HG03097 (cell line): ENCODE results near the gene TAB2.

Source experiments
- ATAC-seq: cut with Tn5 transposase; IDR thresholded peaks from one replicate; pipeline ENCODE4 v1.9.1; 2021; ENCODE audit not compliant: unreplicated experiment, low FRiP score

TAB2 gene

GRCh38 chr6:149405823-149406765, 88.6 kb downstream of the TAB2 start:
- ATAC-seq: no peak

GRCh38 chr6:149409617-149410016, 92.1 kb downstream of the TAB2 start:
- no peak for ATAC-seq

GRCh38 chr6:149410557-149410956, 93.0 kb downstream of the TAB2 start:
- no peak for ATAC-seq

DNA sequence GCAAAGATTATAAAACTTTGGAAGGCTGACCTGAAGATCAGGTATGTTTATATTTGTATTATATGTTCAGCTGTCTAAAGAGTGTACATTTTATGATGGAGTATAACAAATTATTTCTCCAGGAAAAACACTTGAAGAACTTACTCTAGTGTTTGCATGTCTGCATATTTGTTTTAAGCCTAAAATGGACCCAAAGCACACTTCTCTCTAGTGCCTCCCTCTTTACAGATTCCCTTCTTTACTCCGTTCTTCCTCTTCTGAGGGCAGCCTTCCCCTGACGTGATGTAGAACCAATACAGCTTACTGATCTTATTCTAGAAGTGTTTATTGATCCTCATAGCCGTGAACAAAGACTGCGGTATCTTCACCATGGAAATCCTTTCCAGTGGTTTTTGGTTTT, 96.5 kb downstream of the TAB2 start:
- ATAC-seq: no peak

DNA sequence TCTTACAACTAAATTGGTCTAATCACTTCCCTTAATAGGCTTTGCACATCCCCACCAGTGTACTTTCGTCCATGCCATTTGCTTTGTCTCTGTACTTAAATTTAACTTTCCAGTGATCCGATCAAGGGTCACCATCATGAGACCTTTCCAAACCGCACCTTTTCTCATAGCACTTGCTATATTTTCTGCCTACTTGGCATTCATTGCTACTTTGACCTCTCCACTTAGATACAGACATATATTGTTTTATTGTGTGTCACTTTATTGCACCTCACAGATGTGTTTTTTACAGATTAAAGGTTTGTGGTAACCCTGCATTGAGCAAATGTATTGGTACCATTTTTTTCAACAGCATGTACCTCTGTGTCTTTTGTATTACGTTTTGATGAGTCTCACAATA, 97.3 kb downstream of the TAB2 start:
- ATAC-seq: no peak

GRCh38 chr6:149419696-149420404, 102.3 kb downstream of the TAB2 start:
- ATAC-seq: no peak

DNA sequence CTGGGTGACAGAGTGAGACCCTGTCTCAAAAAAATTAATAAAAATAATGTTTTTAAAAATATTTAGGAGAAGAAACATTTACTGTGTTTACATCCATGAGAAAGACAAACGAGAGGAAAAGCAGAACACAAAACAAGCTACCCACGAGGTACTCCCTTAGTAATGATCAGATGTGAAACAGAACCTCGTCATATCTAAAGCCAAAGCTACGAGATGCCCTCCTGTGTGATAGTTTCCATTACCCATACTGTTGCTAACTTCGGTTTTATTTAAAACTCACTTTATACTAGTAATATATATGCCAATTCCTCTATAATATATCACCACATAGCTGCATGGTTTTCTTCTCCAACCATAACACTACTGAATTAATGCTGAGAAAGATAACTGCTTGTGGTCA, 103.6 kb downstream of the TAB2 start:
- ATAC-seq: no peak

- ATAC-seq: no peak
Measured at GRCh38 chr6:149422581-149422980, 105.1 kb downstream of the TAB2 start.

- no peak for ATAC-seq
Measured at GRCh38 chr6:149423964-149424440, 106.5 kb downstream of the TAB2 start.

DNA sequence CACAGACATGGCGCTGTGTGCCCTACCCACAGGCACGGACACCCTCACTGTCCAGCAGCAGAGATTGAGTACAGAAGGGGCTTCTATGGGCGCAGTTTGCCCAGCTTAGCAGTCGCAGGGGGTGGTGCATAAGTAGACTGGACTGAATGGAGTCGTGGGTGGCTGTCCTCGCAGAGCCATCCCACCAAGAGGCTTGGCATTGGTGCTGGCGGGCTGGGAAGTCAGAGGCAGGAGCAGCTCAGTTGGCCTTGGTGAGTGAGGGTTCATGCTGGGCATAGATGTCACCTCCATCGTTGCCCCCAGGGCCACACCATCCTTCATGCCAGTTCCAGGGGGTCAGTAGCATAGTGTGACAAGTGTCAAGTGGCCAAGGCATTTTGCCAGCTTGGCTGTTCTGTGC, 107.7 kb downstream of the TAB2 start:
- no peak for ATAC-seq

- ATAC-seq: no peak
Measured at GRCh38 chr6:149425754-149426153, 108.2 kb downstream of the TAB2 start.

DNA sequence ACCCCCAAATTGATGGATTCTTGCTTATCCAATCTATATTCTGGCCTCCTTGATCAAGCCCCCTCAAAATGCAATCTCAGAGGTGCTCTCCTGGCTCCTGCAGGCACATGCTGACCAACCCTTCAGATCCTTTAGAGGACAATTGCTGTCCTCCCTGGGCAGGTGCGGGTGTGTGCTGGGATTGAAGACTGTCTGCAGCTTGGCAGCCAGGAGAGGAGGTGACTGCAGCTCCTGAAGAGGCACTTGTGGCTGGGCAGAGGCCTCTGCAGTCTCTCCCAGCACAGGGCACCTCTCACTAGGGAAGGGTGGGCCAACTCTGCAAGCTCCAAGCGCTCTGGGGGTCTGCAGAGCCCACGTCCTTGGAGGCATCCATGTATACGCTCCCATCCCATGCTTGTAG, 111.1 kb downstream of the TAB2 start:
- no peak for ATAC-seq

GRCh38 chr6:149429427-149430360, 112.2 kb downstream of the TAB2 start:
- ATAC-seq: no peak

DNA sequence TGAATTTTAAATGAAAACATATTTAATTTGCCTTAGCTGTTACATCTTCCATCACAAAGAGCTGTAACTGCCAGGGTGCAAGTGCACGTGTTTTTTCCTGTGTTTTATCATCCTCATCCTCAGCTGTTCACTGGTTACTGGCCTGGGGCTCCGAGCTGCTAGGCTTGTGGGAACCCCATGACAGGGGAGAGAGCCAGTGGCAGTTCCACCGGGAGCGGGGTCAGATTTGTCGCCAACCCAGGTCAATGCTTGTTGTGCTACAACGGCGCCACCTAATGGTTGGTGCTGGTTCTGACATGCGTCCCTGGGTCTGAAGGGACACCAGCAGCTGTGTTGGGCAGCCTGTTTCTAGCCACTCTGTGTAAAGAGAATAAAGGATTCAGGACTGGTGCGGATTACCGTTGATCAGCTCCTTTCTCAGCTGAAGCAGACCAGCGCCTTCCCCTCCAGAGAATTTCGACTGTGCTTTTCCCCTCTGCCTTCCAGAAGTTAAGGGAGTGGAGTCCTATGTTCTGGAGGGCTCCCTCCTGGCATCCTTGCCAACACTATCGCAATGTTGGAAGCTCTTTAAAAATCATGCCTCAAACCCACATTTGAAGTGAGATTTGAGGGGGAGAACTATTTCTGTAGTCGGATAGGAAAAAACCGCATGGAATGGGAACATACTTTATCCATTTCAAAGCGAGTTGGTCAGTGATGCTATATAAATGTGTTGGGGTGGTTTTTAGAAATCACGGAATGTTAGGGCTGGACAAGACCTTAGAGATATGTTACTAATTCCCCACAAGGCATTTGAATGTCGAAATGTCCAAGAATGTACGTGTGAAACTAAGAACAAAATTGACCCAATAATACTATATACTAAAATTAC, 114.6 kb downstream of the TAB2 start:
- ATAC-seq: peak; percentile 88

GRCh38 chr6:149433405-149433804, 115.9 kb downstream of the TAB2 start:
- no peak for ATAC-seq

GRCh38 chr6:149433881-149434280, 116.4 kb downstream of the TAB2 start:
- ATAC-seq: no peak

DNA sequence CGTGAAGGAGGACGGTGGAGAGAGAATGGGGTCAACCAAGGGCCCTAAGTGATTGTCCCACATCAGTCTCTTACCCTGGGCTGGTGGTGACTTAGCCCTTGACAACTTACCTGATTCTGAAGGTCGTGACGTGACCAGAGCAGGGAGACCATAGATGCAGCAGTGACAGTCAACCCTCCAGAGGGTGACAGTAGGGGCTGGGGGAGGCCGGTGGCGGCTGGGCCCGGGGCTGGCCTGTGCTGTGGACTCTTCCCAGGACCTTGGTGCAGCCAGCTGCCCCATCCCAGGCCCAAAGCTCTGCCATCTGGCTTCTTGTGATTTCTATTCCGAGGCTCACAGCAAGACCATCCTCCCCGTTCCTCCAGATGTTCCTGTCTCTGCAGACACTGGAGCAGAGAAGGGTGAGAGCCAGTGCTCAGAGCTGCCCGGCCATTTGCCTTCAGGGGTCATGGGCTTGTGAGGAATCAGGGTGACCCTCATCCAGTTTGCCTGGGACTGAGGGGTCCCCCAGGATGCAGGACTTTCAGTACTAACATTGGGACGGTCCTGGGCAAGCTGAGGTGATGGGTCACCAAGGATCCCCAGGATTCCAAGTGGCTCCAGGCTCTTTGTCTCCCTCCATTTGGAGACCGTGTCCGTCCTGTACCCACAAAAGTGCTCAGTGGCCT, 118.5 kb downstream of the TAB2 start:
- no peak for ATAC-seq

DNA sequence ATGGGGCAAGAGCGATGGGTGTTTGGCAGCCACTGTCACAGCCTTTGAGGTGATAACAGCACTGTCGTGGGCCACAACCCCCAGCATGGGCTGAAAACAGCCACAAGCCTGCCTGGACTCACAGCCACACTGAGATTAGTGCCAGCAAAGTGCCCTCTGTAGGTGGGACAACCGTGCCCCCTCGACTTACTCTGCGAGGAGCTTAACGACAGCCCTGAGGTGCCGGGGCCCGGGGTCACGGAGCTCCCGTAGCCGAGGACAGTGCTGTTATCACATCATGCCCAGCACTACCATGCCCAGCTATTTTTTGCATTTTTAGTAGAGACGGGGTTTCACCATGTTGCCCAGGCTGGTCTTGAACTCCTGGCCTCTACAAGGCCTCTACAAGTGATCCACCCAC, 119.1 kb downstream of the TAB2 start:
- no peak for ATAC-seq

DNA sequence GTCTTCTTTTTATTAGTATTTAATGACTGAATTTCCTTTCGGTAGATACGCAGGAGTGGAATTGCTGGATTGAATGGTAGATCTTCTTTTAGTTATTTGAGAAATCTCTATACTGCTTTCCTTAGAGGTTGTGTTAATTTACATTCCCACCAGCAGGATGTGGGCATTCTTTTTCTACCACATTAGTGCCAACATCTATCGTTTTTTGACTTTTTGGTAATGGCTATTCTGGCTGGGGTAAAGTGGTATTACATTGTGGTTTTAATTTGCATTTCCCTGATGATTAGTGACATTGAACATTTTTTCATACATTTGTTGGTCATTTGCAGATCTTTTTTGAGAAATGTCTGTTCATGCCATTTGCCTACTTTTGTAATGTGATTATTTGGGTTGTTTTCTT, 119.7 kb downstream of the TAB2 start:
- ATAC-seq: no peak
